Uterus (tissue), 4 donors: ENCODE data around the gene ZNF574. TPM values are rescaled to one million over a fixed set of nuclear protein-coding genes. Genes with fewer than 3 reads are reported as not detected.

Experiments used
- DNase-seq, 2 donors: peaks; one replicate each; pipeline ENCODE4 v3.0.0-alpha.2; 2019 to 2020
- H3K27ac ChIP-seq, 2 donors: fragments of 200-600 bp; sonication (generic); 1 replicate in 1 of 2; 2 replicates in 1 of 2; pipeline ENCODE4 v1.5.1; 2016 to 2018
- H3K27me3 ChIP-seq, 2 donors: fragments of 200-600 bp; sonication (generic); one replicate each; pipeline ENCODE4 v1.5.1; 2018 to 2019; ENCODE audit warnings: control low read depth in 1 of 2
- H3K36me3 ChIP-seq, 2 donors: fragments of 200-600 bp; sonication (generic); one replicate each; pipeline ENCODE4 v1.5.1; 2019; ENCODE audit warnings: control low read depth in 1 of 2
- H3K4me1 ChIP-seq, 2 donors: fragments of 200-600 bp; sonication (generic); one replicate each; pipeline ENCODE4 v1.5.1; 2018 to 2019; ENCODE audit warnings: control low read depth in 1 of 2
- H3K4me3 ChIP-seq, 2 donors: fragments of 200-600 bp; sonication (generic); 1 replicate in 1 of 2; 2 replicates in 1 of 2; pipeline ENCODE4 v1.5.1; 2018 to 2019; ENCODE audit warnings: mild to moderate bottlenecking in 1 of 2
- H3K9me3 ChIP-seq, 2 donors: fragments of 200-600 bp; sonication (generic); one replicate each; pipeline ENCODE4 v1.5.1; 2019; ENCODE audit warnings: control low read depth in 1 of 2
- CTCF ChIP-seq, 4 experiments: fragments of 200-600 bp in 2 of 4; fragments of 450-650 bp in 2 of 4; sonication (generic) in 2 of 4; IDR thresholded peaks; one replicate each; pipeline ENCODE4 v1.5.1; 2016 to 2019; ENCODE audit warnings: antibody characterized with exemption in 4 of 4, mild to moderate bottlenecking in 2 of 4, moderate library complexity in 1 of 4
- POLR2A ChIP-seq, 2 donors: fragments of 450-650 bp; IDR thresholded peaks; one replicate each; pipeline ENCODE4 v1.6.1; 2016; ENCODE audit warnings: antibody characterized with exemption in 2 of 2, mild to moderate bottlenecking in 1 of 2, moderate library complexity in 1 of 2
- intact Hi-C: fragments of 100-400 bp; cut with DNase I; formaldehyde crosslinking; loops from one replicate; pipeline ENCODE4 v1.15.1; 2023; ENCODE audit warnings: low total_unique reads
- total RNA-seq, 4 donors: library from RNA; depleted of rRNA in 3 of 4; stranded (reverse); fragments of >200 nt in 3 of 4; gene quantifications; one replicate each; pipeline versions ENCODE4 v1.1.0 to v1.2.4, GENCODE V29; 2014 to 2023
- donor health status: DM: yes; HTN: yes; CAD: no.

Gene ZNF574
- total RNA-seq, 4 donors from 2014 or later, result 5.6 to 19.9 (median 14.1) TPM

GRCh38 chr19:42088471-42089190 is 12.7 kb downstream of the ZNF574 start:
- DNase-seq, result no peak
- no peak overlapping the region for H3K4me3 ChIP-seq
- H3K36me3 ChIP-seq, result no peaks in the 10 kb centered on the region
- H3K9me3 ChIP-seq, result no peaks in the 10 kb centered on the region
- peak overlapping the region in 1 of 2 donors; percentile 21 for H3K27ac ChIP-seq
- no peaks in the 10 kb centered on the region for H3K4me1 ChIP-seq
- H3K27me3 ChIP-seq, result no peaks in the 10 kb centered on the region
- no peak for TF ChIP-seq CTCF (IDR thresholded peaks at IDR 0.05)
- TF ChIP-seq POLR2A (IDR thresholded peaks at IDR 0.05), result no peak
- intact Hi-C loops, result no loop called here

- Histone ChIP-seq H3K27me3 (no peaks in the 10 kb centered on the region), H3K36me3 (no peaks in the 10 kb centered on the region), H3K4me3 (no peak overlapping the region), H3K9me3 (no peaks in the 10 kb centered on the region), H3K27ac (peak overlapping the region in 1 of 2 donors; percentile 21), H3K4me1 (no peaks in the 10 kb centered on the region)
- intact Hi-C loops, result no loop called here
- DNase-seq, result no peak
- TF ChIP-seq CTCF (IDR thresholded peaks at IDR 0.05), result no peak
- no peak for TF ChIP-seq POLR2A (IDR thresholded peaks at IDR 0.05)
Observed at GRCh38 chr19:42089191-42089750, 13.3 kb downstream of the ZNF574 start.

- Histone ChIP-seq H3K27me3 (no peaks in the 10 kb centered on the region), H3K4me1 (no peaks in the 10 kb centered on the region), H3K36me3 (no peaks in the 10 kb centered on the region), H3K27ac (no peak overlapping the region), H3K9me3 (no peaks in the 10 kb centered on the region), H3K4me3 (no peak overlapping the region)
- TF ChIP-seq POLR2A (IDR thresholded peaks at IDR 0.05) (no peak), CTCF (IDR thresholded peaks at IDR 0.05) (no peak)
- DNase-seq, result no peak
- intact Hi-C loops, result no loop called here
Observed at GRCh38 chr19:42089772-42090171, 13.8 kb downstream of the ZNF574 start.

- Histone ChIP-seq H3K27ac (no peak overlapping the region), H3K27me3 (no peaks in the 10 kb centered on the region), H3K4me3 (no peak overlapping the region), H3K9me3 (no peaks in the 10 kb centered on the region), H3K36me3 (no peaks in the 10 kb centered on the region), H3K4me1 (no peaks in the 10 kb centered on the region)
- DNase-seq, result no peak
- TF ChIP-seq POLR2A (IDR thresholded peaks at IDR 0.05) (no peak), CTCF (IDR thresholded peaks at IDR 0.05) (no peak)
- intact Hi-C loops, result no loop called here
Observed at GRCh38 chr19:42090672-42091071, 14.7 kb downstream of the ZNF574 start.

- Histone ChIP-seq H3K27ac (peak overlapping the region in 1 of 2 donors; percentile 41), H3K4me1 (no peaks in the 10 kb centered on the region), H3K27me3 (no peaks in the 10 kb centered on the region), H3K9me3 (no peaks in the 10 kb centered on the region), H3K4me3 (no peak overlapping the region), H3K36me3 (no peaks in the 10 kb centered on the region)
- DNase-seq, result no peak
- TF ChIP-seq CTCF (IDR thresholded peaks at IDR 0.05), result no peak
- TF ChIP-seq POLR2A (IDR thresholded peaks at IDR 0.05), result no peak
- intact Hi-C loops, result no loop called here
Observed at GRCh38 chr19:42091300-42091699, 15.3 kb downstream of the ZNF574 start.
